Endothelial cell of umbilical vein (primary cell): Measurements from ENCODE around the gene TIMM17B.

ENCODE experiments used
- EZH2 ChIP-seq: IDR thresholded peaks from 2 replicates; pipeline ENCODE4 v1.6.1; 2012; ENCODE audit warnings: borderline replicate concordance, low read depth, mild to moderate bottlenecking, moderate library complexity, low read length, inconsistent platforms; ENCODE audit not compliant: severe bottlenecking
- POLR2A ChIP-seq: IDR thresholded peaks from 2 replicates; pipeline ENCODE4 v1.6.1; 2012; ENCODE audit warnings: low read depth, mild to moderate bottlenecking, control low read depth, low read length
- POLR2AphosphoS5 ChIP-seq: IDR thresholded peaks from 2 replicates; pipeline ENCODE4 v1.6.1; 2012; ENCODE audit warnings: low read depth, mild to moderate bottlenecking, control low read depth, low read length, moderate library complexity; ENCODE audit not compliant: insufficient read depth
- TF ChIP-seq, protein P1 (sequence below), 2 donors: IDR thresholded peaks; 1 replicate in 1 of 2; 2 replicates in 1 of 2; pipeline ENCODE4 v1.5.1; 2011; ENCODE audit warnings: low read length in 2 of 2, mild to moderate bottlenecking in 2 of 2, moderate library complexity in 2 of 2, control low read depth in 1 of 2, inconsistent platforms in 1 of 2, low read depth in 1 of 2; ENCODE audit not compliant: insufficient read depth in 1 of 2; ENCODE audit errors: extremely low read depth in 1 of 2

DNA sequence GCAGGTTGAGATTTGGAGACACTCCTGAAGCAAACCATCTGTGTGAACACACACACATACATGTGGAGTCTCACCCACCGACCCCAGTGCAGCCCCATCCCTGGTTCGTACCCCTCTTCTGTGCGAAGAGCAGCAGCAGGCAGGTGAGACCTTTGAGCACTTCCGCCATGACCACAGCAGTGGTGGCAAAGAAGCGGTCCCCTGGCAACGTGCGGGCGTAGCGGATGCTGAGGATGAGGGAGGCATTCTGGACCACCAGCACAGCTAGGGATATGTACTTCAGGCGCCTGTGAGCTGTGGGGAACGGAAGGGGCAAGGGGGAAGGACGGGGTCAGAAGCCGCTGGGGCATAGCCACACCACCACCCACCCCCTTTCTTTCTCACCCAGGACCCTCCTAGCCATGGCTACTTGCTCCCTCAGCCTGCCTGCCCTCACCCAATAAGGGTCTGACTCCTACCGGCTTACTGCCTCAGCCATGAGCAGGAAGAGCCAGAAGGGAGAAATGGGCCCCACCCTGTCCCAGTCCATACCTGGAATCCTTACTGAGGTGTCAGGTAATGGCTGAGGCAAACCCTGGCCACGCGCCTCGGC is 12.2 kb upstream of the TIMM17B start:
- TF ChIP-seq, protein P1, sequence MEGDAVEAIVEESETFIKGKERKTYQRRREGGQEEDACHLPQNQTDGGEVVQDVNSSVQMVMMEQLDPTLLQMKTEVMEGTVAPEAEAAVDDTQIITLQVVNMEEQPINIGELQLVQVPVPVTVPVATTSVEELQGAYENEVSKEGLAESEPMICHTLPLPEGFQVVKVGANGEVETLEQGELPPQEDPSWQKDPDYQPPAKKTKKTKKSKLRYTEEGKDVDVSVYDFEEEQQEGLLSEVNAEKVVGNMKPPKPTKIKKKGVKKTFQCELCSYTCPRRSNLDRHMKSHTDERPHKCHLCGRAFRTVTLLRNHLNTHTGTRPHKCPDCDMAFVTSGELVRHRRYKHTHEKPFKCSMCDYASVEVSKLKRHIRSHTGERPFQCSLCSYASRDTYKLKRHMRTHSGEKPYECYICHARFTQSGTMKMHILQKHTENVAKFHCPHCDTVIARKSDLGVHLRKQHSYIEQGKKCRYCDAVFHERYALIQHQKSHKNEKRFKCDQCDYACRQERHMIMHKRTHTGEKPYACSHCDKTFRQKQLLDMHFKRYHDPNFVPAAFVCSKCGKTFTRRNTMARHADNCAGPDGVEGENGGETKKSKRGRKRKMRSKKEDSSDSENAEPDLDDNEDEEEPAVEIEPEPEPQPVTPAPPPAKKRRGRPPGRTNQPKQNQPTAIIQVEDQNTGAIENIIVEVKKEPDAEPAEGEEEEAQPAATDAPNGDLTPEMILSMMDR (IDR thresholded peaks at IDR 0.05; ENCODE audit: extremely low read depth in 1 of 2, insufficient read depth in 1 of 2, low read depth in 1 of 2, low read length in 2 of 2) = no peak
- no peak for TF ChIP-seq POLR2AphosphoS5
- TF ChIP-seq EZH2 = no peak
- no peak for TF ChIP-seq POLR2A
